Ishikawa (cell line): ENCODE measurements around the gene USP7.

Experiments used
- NFIC ChIP-seq: IDR thresholded peaks from 2 replicates; pipeline ENCODE4 v1.6.1; 2012
- RAD21 ChIP-seq: IDR thresholded peaks from 2 replicates; pipeline ENCODE4 v1.6.1; 2012; ENCODE audit warnings: low read depth
- REST ChIP-seq: IDR thresholded peaks from 2 replicates; pipeline ENCODE4 v1.6.1; 2012; ENCODE audit warnings: low read depth, mild to moderate bottlenecking
- TAF1 ChIP-seq: IDR thresholded peaks from 2 replicates; pipeline ENCODE4 v1.6.1; 2012; ENCODE audit warnings: low read depth, mild to moderate bottlenecking
- TCF12 ChIP-seq: IDR thresholded peaks from 2 replicates; pipeline ENCODE4 v1.6.1; 2012; ENCODE audit warnings: low read depth
- YY1 ChIP-seq: IDR thresholded peaks from 2 replicates; pipeline ENCODE4 v1.6.1; 2012; ENCODE audit warnings: low read depth

- TF ChIP-seq RAD21 = no peak
- no peak for TF ChIP-seq YY1
- no peak for TF ChIP-seq NFIC
- no peak for TF ChIP-seq TAF1
- TF ChIP-seq REST = no peak
- TF ChIP-seq TCF12 = no peak
Observed at GRCh38 chr16:8957509-8958157, 6.1 kb downstream of the USP7 start.
